Vagina (tissue), 2 donors: ENCODE results near the gene SDK2. TPM values are rescaled to one million over a fixed set of nuclear protein-coding genes. Genes with fewer than 3 reads are reported as not detected.

Source experiments
- DNase-seq, 2 donors: peaks; one replicate each; pipeline ENCODE4 v3.0.0-alpha.2; 2017; ENCODE audit errors: extremely low spot score in 2 of 2
- H3K27ac ChIP-seq: fragments of 200-600 bp; sonication (generic); one replicate; pipeline ENCODE4 v1.5.1; 2019
- H3K27me3 ChIP-seq: fragments of 200-600 bp; sonication (generic); one replicate; pipeline ENCODE4 v1.5.1; 2019
- H3K36me3 ChIP-seq, 2 donors: fragments of 200-600 bp; sonication (generic); one replicate each; pipeline ENCODE4 v1.5.1; 2017 to 2019
- H3K4me1 ChIP-seq: fragments of 200-600 bp; sonication (generic); one replicate; pipeline ENCODE4 v1.5.1; 2019
- H3K4me3 ChIP-seq, 2 donors: fragments of 200-600 bp; sonication (generic); 1 replicate in 1 of 2; 2 replicates in 1 of 2; pipeline ENCODE4 v1.5.1; 2016 to 2019
- H3K9me3 ChIP-seq: fragments of 200-600 bp; sonication (generic); one replicate; pipeline ENCODE4 v1.5.1; 2019
- CTCF ChIP-seq, 3 experiments: fragments of 450-650 bp in 2 of 3; fragments of 200-600 bp in 1 of 3; sonication (generic) in 1 of 3; IDR thresholded peaks; one replicate each; pipeline ENCODE4 v1.5.1; 2017 to 2019; ENCODE audit warnings: antibody characterized with exemption in 3 of 3, mild to moderate bottlenecking in 2 of 3, moderate library complexity in 2 of 3
- POLR2A ChIP-seq, 2 donors: fragments of 450-650 bp; IDR thresholded peaks; one replicate each; pipeline ENCODE4 v1.6.1; 2017; ENCODE audit warnings: antibody characterized with exemption in 2 of 2, mild to moderate bottlenecking in 2 of 2, moderate library complexity in 2 of 2
- POLR2AphosphoS5 ChIP-seq, 2 donors: sonication (generic); formaldehyde crosslinking; IDR thresholded peaks; one replicate each; pipeline ENCODE4 v1.9.0; 2017; ENCODE audit warnings: antibody characterized with exemption in 2 of 2, mild to moderate bottlenecking in 2 of 2, low read depth in 1 of 2; ENCODE audit not compliant: insufficient read depth in 1 of 2
- intact Hi-C: fragments of 100-400 bp; cut with DNase I; formaldehyde crosslinking; loops from one replicate; pipeline ENCODE4 v1.15.1; 2023
- total RNA-seq: library from RNA; depleted of rRNA; stranded (reverse); fragments of >200 nt; gene quantifications from one replicate; pipeline ENCODE4 v1.2.3, GENCODE V29; 2016

SDK2 gene
- total RNA-seq, 1 donor from 2014 or later: 1.7 TPM

- no peaks in the 10 kb centered on the region for H3K27me3 ChIP-seq
- no peaks in the 10 kb centered on the region for H3K36me3 ChIP-seq
- intact Hi-C loops: no loop called here
- TF ChIP-seq CTCF (IDR thresholded peaks at IDR 0.05) (no peak), POLR2A (IDR thresholded peaks at IDR 0.05) (no peak), POLR2AphosphoS5 (IDR thresholded peaks at IDR 0.05; ENCODE audit: insufficient read depth in 1 of 2, low read depth in 1 of 2) (no peak)
- DNase-seq: no peak
- H3K4me3 ChIP-seq: no peak overlapping the region
- H3K27ac ChIP-seq: no peak overlapping the region
- H3K9me3 ChIP-seq: no peaks in the 10 kb centered on the region
- H3K4me1 ChIP-seq: peaks cover 14% of the 10 kb centered on the region
Observed at GRCh38 chr17:73637866-73638265, 6.4 kb downstream of the SDK2 start.

DNA sequence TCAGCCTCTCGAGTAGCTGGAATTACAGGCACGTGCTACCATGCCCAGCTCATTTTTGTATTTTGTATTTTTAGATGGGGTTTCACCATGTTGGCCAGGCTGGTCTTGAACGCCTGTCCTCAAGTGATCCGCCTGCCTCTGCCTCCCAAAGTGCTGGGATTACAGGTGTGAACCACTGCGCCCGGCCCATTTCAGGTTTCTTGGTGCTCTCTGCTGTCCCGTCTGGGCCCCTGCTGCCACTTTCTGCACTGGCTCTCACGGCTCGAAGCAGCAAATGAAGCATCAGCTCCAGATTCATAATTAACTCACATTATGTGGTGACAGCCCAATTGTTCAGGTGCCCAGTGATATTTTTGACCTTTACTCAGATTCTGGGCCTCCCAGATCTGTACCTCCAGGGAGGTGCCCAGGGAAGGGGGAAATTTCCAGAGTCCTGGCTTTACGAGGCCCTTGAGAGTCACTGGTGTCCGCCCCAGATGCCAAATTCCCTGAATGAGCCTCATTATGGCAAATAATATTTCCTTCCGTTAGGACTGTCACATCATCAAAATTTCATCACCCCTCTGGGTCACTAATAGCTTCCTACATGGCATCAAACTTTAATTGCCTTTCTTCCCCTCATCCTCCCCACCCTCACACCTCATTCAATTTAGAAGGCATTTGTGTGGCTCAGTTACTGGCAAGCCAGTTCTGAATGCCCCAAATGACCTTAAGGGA lies 9.0 kb downstream of the SDK2 start:
- intact Hi-C loops: no loop called here
- H3K4me1 ChIP-seq: peaks cover 2% of the 10 kb centered on the region
- TF ChIP-seq POLR2AphosphoS5 (IDR thresholded peaks at IDR 0.05; ENCODE audit: insufficient read depth in 1 of 2, low read depth in 1 of 2): no peak
- no peak for TF ChIP-seq POLR2A (IDR thresholded peaks at IDR 0.05)
- no peak for TF ChIP-seq CTCF (IDR thresholded peaks at IDR 0.05)
- no peaks in the 10 kb centered on the region for H3K27me3 ChIP-seq
- no peak for DNase-seq
- H3K4me3 ChIP-seq: no peak overlapping the region
- no peaks in the 10 kb centered on the region for H3K9me3 ChIP-seq
- no peak overlapping the region for H3K27ac ChIP-seq
- no peaks in the 10 kb centered on the region for H3K36me3 ChIP-seq

DNA sequence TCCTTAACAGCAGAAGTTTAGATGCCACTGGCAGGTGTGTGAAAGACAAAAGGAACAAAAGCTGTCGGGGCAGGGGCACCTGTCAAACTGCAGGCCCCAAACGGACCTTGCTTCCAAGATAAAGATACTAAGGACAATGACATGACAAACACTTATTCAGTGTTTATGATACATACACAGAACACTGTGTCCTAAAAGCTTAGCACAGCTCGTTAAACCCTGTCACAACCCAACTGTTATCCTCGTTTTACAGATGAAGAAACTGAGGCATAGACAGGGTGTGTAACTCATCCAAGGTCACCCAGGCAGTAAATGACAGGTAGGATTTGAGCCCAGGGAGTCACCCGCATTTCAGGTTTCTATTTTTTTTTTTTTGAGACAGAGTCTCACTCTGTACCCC lies 9.6 kb downstream of the SDK2 start:
- DNase-seq: no peak
- no peak for TF ChIP-seq POLR2AphosphoS5 (IDR thresholded peaks at IDR 0.05; ENCODE audit: insufficient read depth in 1 of 2, low read depth in 1 of 2)
- TF ChIP-seq POLR2A (IDR thresholded peaks at IDR 0.05): no peak
- TF ChIP-seq CTCF (IDR thresholded peaks at IDR 0.05): no peak
- Histone ChIP-seq H3K4me3 (no peak overlapping the region), H3K36me3 (no peaks in the 10 kb centered on the region), H3K4me1 (no peaks in the 10 kb centered on the region), H3K27ac (no peak overlapping the region), H3K9me3 (no peaks in the 10 kb centered on the region), H3K27me3 (no peaks in the 10 kb centered on the region)
- intact Hi-C loops: no loop called here

GRCh38 chr17:73633736-73634135 lies 10.5 kb downstream of the SDK2 start:
- Histone ChIP-seq H3K36me3 (no peaks in the 10 kb centered on the region), H3K4me3 (no peak overlapping the region), H3K4me1 (no peaks in the 10 kb centered on the region), H3K27me3 (no peaks in the 10 kb centered on the region), H3K9me3 (no peaks in the 10 kb centered on the region), H3K27ac (no peak overlapping the region)
- TF ChIP-seq POLR2A (IDR thresholded peaks at IDR 0.05): no peak
- intact Hi-C loops: no loop called here
- no peak for DNase-seq

- TF ChIP-seq POLR2A (IDR thresholded peaks at IDR 0.05): no peak
- TF ChIP-seq POLR2AphosphoS5 (IDR thresholded peaks at IDR 0.05; ENCODE audit: insufficient read depth in 1 of 2, low read depth in 1 of 2): no peak
- no peak for TF ChIP-seq CTCF (IDR thresholded peaks at IDR 0.05)
- H3K4me3 ChIP-seq: no peak overlapping the region
Observed at GRCh38 chr17:73632513-73632912, 11.7 kb downstream of the SDK2 start.

More at GRCh38 chr17:73632513-73632912, 11.7 kb downstream of the SDK2 start:
- no peak for DNase-seq
- Histone ChIP-seq H3K27me3 (no peaks in the 10 kb centered on the region), H3K36me3 (no peaks in the 10 kb centered on the region), H3K4me1 (no peaks in the 10 kb centered on the region), H3K9me3 (no peaks in the 10 kb centered on the region), H3K27ac (no peak overlapping the region)
- intact Hi-C loops: no loop called here
